Suprapubic skin (tissue), 4 donors: ENCODE results near the gene CLEC2L. TPM values are rescaled to one million over a fixed set of nuclear protein-coding genes. Genes with fewer than 3 reads are reported as not detected.

Experiments
- DNase-seq, 2 donors: peaks; one replicate each; pipeline ENCODE4 v3.0.0-alpha.2; 2019; ENCODE audit warnings: low spot score in 2 of 2
- H3K27ac ChIP-seq: fragments of 200-600 bp; sonication (generic); one replicate; pipeline ENCODE4 v1.5.1; 2019
- H3K27me3 ChIP-seq: fragments of 200-600 bp; sonication (generic); one replicate; pipeline ENCODE4 v1.5.1; 2019
- H3K36me3 ChIP-seq: fragments of 200-600 bp; sonication (generic); one replicate; pipeline ENCODE4 v1.5.1; 2019
- H3K4me1 ChIP-seq: fragments of 200-600 bp; sonication (generic); one replicate; pipeline ENCODE4 v1.5.1; 2019
- H3K4me3 ChIP-seq: fragments of 200-600 bp; sonication (generic); one replicate; pipeline ENCODE4 v1.5.1; 2019; ENCODE audit warnings: mild to moderate bottlenecking
- H3K9me3 ChIP-seq: fragments of 200-600 bp; sonication (generic); one replicate; pipeline ENCODE4 v1.5.1; 2019
- EP300 ChIP-seq: sonication (generic); formaldehyde crosslinking; IDR thresholded peaks from one replicate; pipeline ENCODE4 v1.6.1; 2017; ENCODE audit warnings: antibody characterized with exemption
- POLR2A ChIP-seq, 2 donors: fragments of 450-650 bp; IDR thresholded peaks; one replicate each; pipeline ENCODE4 v1.6.1; 2017; ENCODE audit warnings: antibody characterized with exemption in 2 of 2, mild to moderate bottlenecking in 2 of 2, moderate library complexity in 2 of 2
- POLR2AphosphoS5 ChIP-seq, 3 donors: sonication (generic); formaldehyde crosslinking; IDR thresholded peaks; one replicate each; pipeline ENCODE4 v1.6.1; 2017; ENCODE audit warnings: antibody characterized with exemption in 3 of 3
- WGBS: methylation state at CpG from one replicate; pipeline ENCODE4 v1.1.5; 2018; 5-methylcytosine and 5-hydroxymethylcytosine counted together
- total RNA-seq, 4 donors: library from RNA; depleted of rRNA; stranded (reverse); fragments of >200 nt; gene quantifications; one replicate each; pipeline ENCODE4 v1.1.0, GENCODE V29; 2016
- TF ChIP-seq, protein P1 (sequence below), 2 donors: fragments of 200-600 bp in 1 of 2; fragments of 450-650 bp in 1 of 2; sonication (generic) in 1 of 2; IDR thresholded peaks; one replicate each; pipeline ENCODE4 v1.5.1; 2016 to 2019; ENCODE audit warnings: antibody characterized with exemption in 2 of 2, mild to moderate bottlenecking in 1 of 2, moderate library complexity in 1 of 2

CLEC2L gene
- total RNA-seq, 4 donors from 2014 or later = 0.34 TPM; not detected in 3

DNA sequence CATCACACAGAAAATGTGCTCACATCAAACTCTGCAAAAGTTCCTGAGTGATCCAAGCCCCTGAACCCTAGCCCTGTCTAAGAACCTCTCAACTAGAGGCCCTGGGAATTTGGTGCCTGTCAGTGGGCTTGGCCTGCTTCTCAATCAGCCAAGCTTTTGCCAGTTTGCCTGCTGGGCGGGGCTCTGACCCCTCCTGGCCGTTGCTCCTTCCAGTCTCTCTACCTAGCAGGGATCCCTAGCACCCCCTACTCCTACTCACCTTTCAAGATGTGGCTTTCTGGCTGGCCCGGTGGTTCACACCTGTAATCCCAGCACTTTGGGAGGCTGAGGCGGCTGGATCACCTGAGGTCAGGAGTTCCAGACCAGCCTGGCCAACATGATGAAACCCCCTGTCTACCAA, 42.1 kb upstream of the CLEC2L start:
- no peak overlapping the region for H3K4me3 ChIP-seq
- H3K27me3 ChIP-seq = peaks cover 42% of the 10 kb centered on the region
- TF ChIP-seq EP300 = no peak
- TF ChIP-seq, protein P1, sequence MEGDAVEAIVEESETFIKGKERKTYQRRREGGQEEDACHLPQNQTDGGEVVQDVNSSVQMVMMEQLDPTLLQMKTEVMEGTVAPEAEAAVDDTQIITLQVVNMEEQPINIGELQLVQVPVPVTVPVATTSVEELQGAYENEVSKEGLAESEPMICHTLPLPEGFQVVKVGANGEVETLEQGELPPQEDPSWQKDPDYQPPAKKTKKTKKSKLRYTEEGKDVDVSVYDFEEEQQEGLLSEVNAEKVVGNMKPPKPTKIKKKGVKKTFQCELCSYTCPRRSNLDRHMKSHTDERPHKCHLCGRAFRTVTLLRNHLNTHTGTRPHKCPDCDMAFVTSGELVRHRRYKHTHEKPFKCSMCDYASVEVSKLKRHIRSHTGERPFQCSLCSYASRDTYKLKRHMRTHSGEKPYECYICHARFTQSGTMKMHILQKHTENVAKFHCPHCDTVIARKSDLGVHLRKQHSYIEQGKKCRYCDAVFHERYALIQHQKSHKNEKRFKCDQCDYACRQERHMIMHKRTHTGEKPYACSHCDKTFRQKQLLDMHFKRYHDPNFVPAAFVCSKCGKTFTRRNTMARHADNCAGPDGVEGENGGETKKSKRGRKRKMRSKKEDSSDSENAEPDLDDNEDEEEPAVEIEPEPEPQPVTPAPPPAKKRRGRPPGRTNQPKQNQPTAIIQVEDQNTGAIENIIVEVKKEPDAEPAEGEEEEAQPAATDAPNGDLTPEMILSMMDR (IDR thresholded peaks at IDR 0.05) = no peak
- TF ChIP-seq POLR2A (IDR thresholded peaks at IDR 0.05) = no peak
- H3K27ac ChIP-seq = no peak overlapping the region
- DNase-seq = no peak
- H3K36me3 ChIP-seq = no peaks in the 10 kb centered on the region
- 81% methylated on average over 4 of the region's 4 CpGs for WGBS
- H3K9me3 ChIP-seq = no peaks in the 10 kb centered on the region
- peaks cover 31% of the 10 kb centered on the region for H3K4me1 ChIP-seq

DNA sequence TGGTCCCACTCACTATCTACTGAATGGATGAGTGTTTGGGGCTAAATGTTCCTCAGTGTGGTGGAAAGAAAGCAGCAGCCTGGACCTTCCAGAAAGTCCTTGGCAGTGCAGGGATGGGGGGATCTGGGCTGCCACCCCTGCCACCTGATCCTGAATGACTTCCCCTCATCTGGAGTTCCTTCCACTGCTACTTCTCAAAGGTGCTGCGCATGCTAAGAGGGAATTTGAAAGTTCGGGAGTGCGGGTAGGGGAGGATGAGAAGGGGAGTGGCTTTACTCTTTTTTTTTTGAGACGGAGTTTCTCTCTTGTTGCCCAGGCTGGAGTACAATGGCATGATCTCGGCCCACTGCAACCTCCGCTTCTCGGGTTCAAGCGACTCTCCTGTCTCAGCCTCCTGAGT, 41.4 kb upstream of the CLEC2L start:
- 70% methylated on average over 8 of the region's 8 CpGs for WGBS
- peaks cover 31% of the 10 kb centered on the region for H3K4me1 ChIP-seq
- DNase-seq = no peak

DNA sequence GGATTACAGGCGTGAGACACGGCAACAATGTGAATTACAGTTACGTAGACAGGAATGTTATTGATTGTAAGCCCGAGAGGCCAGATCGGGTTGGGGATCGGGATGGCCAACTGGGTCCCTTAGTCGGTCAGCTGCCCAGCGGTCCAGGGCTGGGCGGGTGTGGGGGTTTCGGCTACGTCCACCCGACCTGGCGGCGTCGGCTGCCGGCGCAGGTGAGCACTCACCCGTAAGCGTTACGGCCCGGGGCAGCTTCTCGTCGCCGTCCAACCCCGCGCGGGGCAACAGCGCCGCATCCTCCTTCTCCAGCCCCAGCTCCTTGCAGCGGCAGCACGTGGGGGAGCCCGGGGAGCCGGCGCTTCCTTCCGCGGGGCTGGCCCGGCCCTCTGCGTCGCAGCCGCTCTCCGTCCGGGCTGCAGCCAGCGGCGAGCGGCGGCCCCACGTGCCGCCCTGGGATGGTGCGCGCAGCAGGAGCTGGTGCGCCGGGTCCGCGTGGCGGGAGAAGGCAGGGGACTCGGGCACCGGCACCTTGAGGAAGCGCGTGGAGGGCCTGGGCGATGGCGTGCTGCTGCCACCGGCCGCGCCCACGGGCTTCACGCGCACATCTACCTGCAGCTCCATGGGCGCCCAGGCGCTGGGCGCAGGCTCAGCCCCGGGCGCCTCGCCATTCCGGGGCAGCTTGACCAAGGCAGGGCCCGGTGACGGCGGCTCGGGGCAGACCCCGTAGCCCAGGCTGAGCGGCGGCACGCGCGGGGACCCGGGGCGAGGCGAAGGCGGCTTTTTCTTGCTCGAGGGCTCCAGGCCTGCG, 40.6 kb upstream of the CLEC2L start:
- no peak for DNase-seq
- Histone ChIP-seq H3K4me1 (peaks cover 31% of the 10 kb centered on the region), H3K9me3 (no peaks in the 10 kb centered on the region), H3K27ac (no peak overlapping the region), H3K27me3 (peaks cover 57% of the 10 kb centered on the region), H3K4me3 (peak overlapping the region; percentile 41), H3K36me3 (no peaks in the 10 kb centered on the region)
- TF ChIP-seq POLR2A (IDR thresholded peaks at IDR 0.05) (no peak), EP300 (no peak), POLR2AphosphoS5 (IDR thresholded peaks at IDR 0.05) (no peak)
- TF ChIP-seq, protein P1 (IDR thresholded peaks at IDR 0.05) = no peak
- WGBS = 11% methylated on average over 33 of the region's 90 CpGs

More for the DNA sequence above, 41.4 kb upstream of the CLEC2L start:
- Histone ChIP-seq H3K27me3 (peaks cover 49% of the 10 kb centered on the region), H3K9me3 (no peaks in the 10 kb centered on the region), H3K36me3 (no peaks in the 10 kb centered on the region), H3K27ac (no peak overlapping the region), H3K4me3 (peak overlapping the region; percentile 41)
- TF ChIP-seq, protein P1 (IDR thresholded peaks at IDR 0.05) = no peak
- TF ChIP-seq EP300 = no peak
- no peak for TF ChIP-seq POLR2A (IDR thresholded peaks at IDR 0.05)
- TF ChIP-seq POLR2AphosphoS5 (IDR thresholded peaks at IDR 0.05) = no peak

DNA sequence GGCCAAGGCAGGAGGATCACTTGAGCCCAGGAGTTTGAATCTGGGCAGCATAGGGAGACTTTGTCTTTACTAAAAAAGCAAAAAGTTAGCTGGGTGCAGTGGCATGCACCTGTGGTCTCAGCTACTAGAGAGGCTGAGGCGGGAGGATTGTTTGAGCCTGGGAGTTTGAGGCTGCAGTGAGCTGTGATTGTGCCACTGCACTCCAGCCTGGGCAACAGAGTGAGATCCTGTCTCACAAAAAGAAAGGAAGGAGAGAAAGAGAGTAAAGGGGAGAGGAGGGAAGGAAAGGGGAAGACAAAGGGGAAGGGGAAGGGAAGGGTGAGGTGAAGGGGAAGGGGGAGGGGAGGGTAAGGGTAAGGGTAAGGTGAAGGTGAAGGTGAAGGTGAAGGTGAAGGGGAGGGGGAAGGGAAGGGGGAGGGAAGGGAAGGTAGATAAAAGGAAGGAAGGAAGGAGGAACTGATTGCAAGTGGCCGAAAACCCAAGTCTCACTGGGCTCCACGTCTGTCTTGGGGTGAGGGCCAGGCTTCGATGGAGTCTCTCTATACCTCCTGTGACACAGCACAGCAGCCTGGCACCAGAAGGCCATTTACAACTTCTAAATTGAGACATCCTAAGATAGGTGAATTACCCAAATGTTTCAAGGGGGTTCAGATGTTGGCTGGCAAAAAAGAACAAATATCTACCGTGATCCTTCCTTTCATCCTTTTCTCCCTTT, 36.0 kb upstream of the CLEC2L start:
- peaks cover 53% of the 10 kb centered on the region for H3K27me3 ChIP-seq
- DNase-seq = no peak
- H3K4me1 ChIP-seq = peaks cover 14% of the 10 kb centered on the region
- no peak overlapping the region for H3K27ac ChIP-seq
- 76% methylated on average over 5 of the region's 5 CpGs for WGBS
- no peak for TF ChIP-seq EP300
- TF ChIP-seq POLR2AphosphoS5 (IDR thresholded peaks at IDR 0.05) = no peak
- no peak for TF ChIP-seq POLR2A (IDR thresholded peaks at IDR 0.05)
- TF ChIP-seq, protein P1 (IDR thresholded peaks at IDR 0.05) = no peak
- no peak overlapping the region for H3K4me3 ChIP-seq
- peaks cover 6% of the 10 kb centered on the region for H3K9me3 ChIP-seq
- no peaks in the 10 kb centered on the region for H3K36me3 ChIP-seq

DNA sequence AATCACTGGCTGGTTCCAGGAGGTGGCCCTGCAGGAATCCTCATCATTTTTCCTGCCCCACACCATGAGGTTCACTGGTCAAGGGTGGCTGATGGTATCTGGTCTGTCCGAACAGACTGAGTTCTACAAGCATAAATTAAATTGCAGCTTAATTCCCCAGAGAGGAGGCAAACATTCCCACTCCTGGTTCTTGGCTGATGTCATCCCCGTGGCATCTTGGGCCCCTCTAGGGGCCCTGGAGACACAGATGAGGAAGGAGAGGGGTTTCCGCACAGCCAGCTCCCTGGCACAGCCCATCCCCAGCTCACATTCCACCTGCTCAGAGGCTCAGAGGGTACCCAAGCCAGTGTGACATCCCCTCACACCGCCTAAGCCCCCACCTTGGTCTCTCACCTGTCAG, 34.7 kb upstream of the CLEC2L start:
- no peak overlapping the region for H3K4me3 ChIP-seq
- H3K9me3 ChIP-seq = peaks cover 8% of the 10 kb centered on the region
- peaks cover 40% of the 10 kb centered on the region for H3K27me3 ChIP-seq
- WGBS = 70% methylated on average over 4 of the region's 4 CpGs
- no peak overlapping the region for H3K27ac ChIP-seq
- H3K36me3 ChIP-seq = no peaks in the 10 kb centered on the region
- DNase-seq = no peak
- TF ChIP-seq, protein P1 (IDR thresholded peaks at IDR 0.05) = no peak
- TF ChIP-seq POLR2A (IDR thresholded peaks at IDR 0.05) (no peak), EP300 (no peak), POLR2AphosphoS5 (IDR thresholded peaks at IDR 0.05) (no peak)
- H3K4me1 ChIP-seq = peaks cover 1% of the 10 kb centered on the region
